WTC11 (cell line): ENCODE measurements around the gene SMARCA4. TPM values are rescaled to one million over a fixed set of nuclear protein-coding genes. Genes with fewer than 3 reads are reported as not detected.

Experiments
- FOXP1 ChIP-seq: sonication (generic); formaldehyde crosslinking; IDR thresholded peaks from 2 replicates; pipeline ENCODE4 v1.8.0; 2022; ENCODE audit warnings: missing genetic modification reagents, mild to moderate bottlenecking, moderate library complexity, borderline replicate concordance
- ZNF416 ChIP-seq: fragments of 250-450 bp; sonication (Bioruptor Pico); IDR thresholded peaks from 2 replicates; pipeline ENCODE4 v1.9.0; 2021; ENCODE audit warnings: mild to moderate bottlenecking, inconsistent platforms
- total RNA-seq: library from RNA; stranded (reverse); gene quantifications from 3 replicates; pipeline ENCODE4 v1.2.3, GENCODE V29; 2021
- TF ChIP-seq, protein P1 (sequence below): sonication (generic); formaldehyde crosslinking; conservative IDR thresholded peaks from 2 replicates; pipeline ENCODE4 v1.8.1; 2023; ENCODE audit warnings: mild to moderate bottlenecking, low read depth, missing genetic modification reagents, moderate library complexity
- TF ChIP-seq, protein P2 (sequence below): sonication (generic); formaldehyde crosslinking; IDR thresholded peaks from 2 replicates; pipeline ENCODE4 v1.8.0; 2022; ENCODE audit warnings: mild to moderate bottlenecking, missing genetic modification reagents
- TF ChIP-seq, protein P3 (sequence below): sonication (generic); formaldehyde crosslinking; IDR thresholded peaks from 2 replicates; pipeline ENCODE4 v1.8.0; 2023; ENCODE audit warnings: missing genetic modification reagents, mild to moderate bottlenecking, borderline replicate concordance
- TF ChIP-seq, protein P4 (sequence below): sonication (generic); formaldehyde crosslinking; IDR thresholded peaks from 2 replicates; pipeline ENCODE4 v1.8.1; 2022; ENCODE audit warnings: low read depth, mild to moderate bottlenecking, moderate library complexity, missing genetic modification reagents, borderline replicate concordance
- TF ChIP-seq, protein P5 (sequence below): sonication (generic); formaldehyde crosslinking; IDR thresholded peaks from 2 replicates; pipeline ENCODE4 v1.8.0; 2022; ENCODE audit warnings: mild to moderate bottlenecking, missing genetic modification reagents
- TF ChIP-seq, protein P6 (sequence below): sonication (generic); formaldehyde crosslinking; IDR thresholded peaks from 2 replicates; pipeline ENCODE4 v1.8.1; 2023; ENCODE audit warnings: mild to moderate bottlenecking, moderate library complexity, missing genetic modification reagents
- TF ChIP-seq, protein P7 (sequence below): sonication (generic); formaldehyde crosslinking; IDR thresholded peaks from 2 replicates; pipeline ENCODE4 v1.8.1; 2022; ENCODE audit warnings: low read depth, missing genetic modification reagents, borderline replicate concordance

Gene SMARCA4
- total RNA-seq, 1 experiment from 2014 or later, result 295 TPM

DNA sequence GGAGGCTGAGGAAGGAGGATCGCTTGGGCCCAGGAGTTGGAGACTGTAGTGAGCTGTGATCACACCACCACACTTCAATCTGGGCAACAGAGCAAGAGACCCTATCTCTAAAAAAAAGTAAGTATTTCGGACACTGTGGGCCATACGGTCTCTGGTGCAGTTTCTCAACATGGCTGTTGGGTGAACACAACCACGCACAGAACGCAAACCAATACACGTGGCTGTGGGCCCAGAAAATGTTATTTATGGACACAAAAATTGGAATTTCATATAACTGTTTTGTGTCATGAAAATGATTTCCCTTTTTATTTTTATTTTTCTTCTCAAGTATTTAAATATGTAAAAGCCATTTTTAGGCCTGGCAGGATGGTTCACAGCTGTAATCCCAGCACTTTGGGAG, 147.9 kb downstream of the SMARCA4 start (continued):
- TF ChIP-seq, protein P1, sequence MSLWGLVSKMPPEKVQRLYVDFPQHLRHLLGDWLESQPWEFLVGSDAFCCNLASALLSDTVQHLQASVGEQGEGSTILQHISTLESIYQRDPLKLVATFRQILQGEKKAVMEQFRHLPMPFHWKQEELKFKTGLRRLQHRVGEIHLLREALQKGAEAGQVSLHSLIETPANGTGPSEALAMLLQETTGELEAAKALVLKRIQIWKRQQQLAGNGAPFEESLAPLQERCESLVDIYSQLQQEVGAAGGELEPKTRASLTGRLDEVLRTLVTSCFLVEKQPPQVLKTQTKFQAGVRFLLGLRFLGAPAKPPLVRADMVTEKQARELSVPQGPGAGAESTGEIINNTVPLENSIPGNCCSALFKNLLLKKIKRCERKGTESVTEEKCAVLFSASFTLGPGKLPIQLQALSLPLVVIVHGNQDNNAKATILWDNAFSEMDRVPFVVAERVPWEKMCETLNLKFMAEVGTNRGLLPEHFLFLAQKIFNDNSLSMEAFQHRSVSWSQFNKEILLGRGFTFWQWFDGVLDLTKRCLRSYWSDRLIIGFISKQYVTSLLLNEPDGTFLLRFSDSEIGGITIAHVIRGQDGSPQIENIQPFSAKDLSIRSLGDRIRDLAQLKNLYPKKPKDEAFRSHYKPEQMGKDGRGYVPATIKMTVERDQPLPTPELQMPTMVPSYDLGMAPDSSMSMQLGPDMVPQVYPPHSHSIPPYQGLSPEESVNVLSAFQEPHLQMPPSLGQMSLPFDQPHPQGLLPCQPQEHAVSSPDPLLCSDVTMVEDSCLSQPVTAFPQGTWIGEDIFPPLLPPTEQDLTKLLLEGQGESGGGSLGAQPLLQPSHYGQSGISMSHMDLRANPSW, result no peak
- TF ChIP-seq, protein P2, sequence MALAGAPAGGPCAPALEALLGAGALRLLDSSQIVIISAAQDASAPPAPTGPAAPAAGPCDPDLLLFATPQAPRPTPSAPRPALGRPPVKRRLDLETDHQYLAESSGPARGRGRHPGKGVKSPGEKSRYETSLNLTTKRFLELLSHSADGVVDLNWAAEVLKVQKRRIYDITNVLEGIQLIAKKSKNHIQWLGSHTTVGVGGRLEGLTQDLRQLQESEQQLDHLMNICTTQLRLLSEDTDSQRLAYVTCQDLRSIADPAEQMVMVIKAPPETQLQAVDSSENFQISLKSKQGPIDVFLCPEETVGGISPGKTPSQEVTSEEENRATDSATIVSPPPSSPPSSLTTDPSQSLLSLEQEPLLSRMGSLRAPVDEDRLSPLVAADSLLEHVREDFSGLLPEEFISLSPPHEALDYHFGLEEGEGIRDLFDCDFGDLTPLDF, result no peak
- TF ChIP-seq, protein P3, sequence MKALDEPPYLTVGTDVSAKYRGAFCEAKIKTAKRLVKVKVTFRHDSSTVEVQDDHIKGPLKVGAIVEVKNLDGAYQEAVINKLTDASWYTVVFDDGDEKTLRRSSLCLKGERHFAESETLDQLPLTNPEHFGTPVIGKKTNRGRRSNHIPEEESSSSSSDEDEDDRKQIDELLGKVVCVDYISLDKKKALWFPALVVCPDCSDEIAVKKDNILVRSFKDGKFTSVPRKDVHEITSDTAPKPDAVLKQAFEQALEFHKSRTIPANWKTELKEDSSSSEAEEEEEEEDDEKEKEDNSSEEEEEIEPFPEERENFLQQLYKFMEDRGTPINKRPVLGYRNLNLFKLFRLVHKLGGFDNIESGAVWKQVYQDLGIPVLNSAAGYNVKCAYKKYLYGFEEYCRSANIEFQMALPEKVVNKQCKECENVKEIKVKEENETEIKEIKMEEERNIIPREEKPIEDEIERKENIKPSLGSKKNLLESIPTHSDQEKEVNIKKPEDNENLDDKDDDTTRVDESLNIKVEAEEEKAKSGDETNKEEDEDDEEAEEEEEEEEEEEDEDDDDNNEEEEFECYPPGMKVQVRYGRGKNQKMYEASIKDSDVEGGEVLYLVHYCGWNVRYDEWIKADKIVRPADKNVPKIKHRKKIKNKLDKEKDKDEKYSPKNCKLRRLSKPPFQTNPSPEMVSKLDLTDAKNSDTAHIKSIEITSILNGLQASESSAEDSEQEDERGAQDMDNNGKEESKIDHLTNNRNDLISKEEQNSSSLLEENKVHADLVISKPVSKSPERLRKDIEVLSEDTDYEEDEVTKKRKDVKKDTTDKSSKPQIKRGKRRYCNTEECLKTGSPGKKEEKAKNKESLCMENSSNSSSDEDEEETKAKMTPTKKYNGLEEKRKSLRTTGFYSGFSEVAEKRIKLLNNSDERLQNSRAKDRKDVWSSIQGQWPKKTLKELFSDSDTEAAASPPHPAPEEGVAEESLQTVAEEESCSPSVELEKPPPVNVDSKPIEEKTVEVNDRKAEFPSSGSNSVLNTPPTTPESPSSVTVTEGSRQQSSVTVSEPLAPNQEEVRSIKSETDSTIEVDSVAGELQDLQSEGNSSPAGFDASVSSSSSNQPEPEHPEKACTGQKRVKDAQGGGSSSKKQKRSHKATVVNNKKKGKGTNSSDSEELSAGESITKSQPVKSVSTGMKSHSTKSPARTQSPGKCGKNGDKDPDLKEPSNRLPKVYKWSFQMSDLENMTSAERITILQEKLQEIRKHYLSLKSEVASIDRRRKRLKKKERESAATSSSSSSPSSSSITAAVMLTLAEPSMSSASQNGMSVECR (CRISPR knock-in tag), result no peak
- TF ChIP-seq, protein P4, sequence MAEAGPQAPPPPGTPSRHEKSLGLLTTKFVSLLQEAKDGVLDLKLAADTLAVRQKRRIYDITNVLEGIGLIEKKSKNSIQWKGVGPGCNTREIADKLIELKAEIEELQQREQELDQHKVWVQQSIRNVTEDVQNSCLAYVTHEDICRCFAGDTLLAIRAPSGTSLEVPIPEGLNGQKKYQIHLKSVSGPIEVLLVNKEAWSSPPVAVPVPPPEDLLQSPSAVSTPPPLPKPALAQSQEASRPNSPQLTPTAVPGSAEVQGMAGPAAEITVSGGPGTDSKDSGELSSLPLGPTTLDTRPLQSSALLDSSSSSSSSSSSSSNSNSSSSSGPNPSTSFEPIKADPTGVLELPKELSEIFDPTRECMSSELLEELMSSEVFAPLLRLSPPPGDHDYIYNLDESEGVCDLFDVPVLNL (CRISPR knock-in tag), result no peak
- TF ChIP-seq, protein P5, sequence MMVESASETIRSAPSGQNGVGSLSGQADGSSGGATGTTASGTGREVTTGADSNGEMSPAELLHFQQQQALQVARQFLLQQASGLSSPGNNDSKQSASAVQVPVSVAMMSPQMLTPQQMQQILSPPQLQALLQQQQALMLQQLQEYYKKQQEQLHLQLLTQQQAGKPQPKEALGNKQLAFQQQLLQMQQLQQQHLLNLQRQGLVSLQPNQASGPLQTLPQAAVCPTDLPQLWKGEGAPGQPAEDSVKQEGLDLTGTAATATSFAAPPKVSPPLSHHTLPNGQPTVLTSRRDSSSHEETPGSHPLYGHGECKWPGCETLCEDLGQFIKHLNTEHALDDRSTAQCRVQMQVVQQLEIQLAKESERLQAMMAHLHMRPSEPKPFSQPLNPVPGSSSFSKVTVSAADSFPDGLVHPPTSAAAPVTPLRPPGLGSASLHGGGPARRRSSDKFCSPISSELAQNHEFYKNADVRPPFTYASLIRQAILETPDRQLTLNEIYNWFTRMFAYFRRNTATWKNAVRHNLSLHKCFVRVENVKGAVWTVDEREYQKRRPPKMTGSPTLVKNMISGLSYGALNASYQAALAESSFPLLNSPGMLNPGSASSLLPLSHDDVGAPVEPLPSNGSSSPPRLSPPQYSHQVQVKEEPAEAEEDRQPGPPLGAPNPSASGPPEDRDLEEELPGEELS (CRISPR knock-in tag), result no peak
- TF ChIP-seq, protein P6, sequence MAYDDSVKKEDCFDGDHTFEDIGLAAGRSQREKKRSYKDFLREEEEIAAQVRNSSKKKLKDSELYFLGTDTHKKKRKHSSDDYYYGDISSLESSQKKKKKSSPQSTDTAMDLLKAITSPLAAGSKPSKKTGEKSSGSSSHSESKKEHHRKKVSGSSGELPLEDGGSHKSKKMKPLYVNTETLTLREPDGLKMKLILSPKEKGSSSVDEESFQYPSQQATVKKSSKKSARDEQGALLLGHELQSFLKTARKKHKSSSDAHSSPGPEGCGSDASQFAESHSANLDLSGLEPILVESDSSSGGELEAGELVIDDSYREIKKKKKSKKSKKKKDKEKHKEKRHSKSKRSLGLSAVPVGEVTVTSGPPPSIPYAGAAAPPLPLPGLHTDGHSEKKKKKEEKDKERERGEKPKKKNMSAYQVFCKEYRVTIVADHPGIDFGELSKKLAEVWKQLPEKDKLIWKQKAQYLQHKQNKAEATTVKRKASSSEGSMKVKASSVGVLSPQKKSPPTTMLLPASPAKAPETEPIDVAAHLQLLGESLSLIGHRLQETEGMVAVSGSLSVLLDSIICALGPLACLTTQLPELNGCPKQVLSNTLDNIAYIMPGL (CRISPR knock-in tag), result no peak
- TF ChIP-seq ZNF416 (CRISPR knock-in tag) (no peak), FOXP1 (CRISPR knock-in tag) (no peak)
- TF ChIP-seq, protein P7, sequence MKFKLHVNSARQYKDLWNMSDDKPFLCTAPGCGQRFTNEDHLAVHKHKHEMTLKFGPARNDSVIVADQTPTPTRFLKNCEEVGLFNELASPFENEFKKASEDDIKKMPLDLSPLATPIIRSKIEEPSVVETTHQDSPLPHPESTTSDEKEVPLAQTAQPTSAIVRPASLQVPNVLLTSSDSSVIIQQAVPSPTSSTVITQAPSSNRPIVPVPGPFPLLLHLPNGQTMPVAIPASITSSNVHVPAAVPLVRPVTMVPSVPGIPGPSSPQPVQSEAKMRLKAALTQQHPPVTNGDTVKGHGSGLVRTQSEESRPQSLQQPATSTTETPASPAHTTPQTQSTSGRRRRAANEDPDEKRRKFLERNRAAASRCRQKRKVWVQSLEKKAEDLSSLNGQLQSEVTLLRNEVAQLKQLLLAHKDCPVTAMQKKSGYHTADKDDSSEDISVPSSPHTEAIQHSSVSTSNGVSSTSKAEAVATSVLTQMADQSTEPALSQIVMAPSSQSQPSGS (CRISPR knock-in tag), result no peak
